Hepatocyte (in vitro differentiated cells): ENCODE data around the gene TRPV3. TPM values are rescaled to one million over a fixed set of nuclear protein-coding genes. Genes with fewer than 3 reads are reported as not detected.

Experiments
- DNase-seq: peaks from one replicate; pipeline ENCODE4 v3.0.0-alpha.2; 2016; ENCODE audit warnings: low spot score
- H2AFZ ChIP-seq: fragments of 200-600 bp; sonication (generic); 2 replicates; pipeline ENCODE4 v1.6.0; 2016; ENCODE audit warnings: antibody characterized with exemption, mild to moderate bottlenecking
- H3K27ac ChIP-seq: fragments of 200-600 bp; sonication (generic); 2 replicates; pipeline ENCODE4 v1.5.1; 2016; ENCODE audit warnings: mild to moderate bottlenecking
- H3K27me3 ChIP-seq: fragments of 200-600 bp; sonication (generic); 2 replicates; pipeline ENCODE4 v1.6.1; 2016
- H3K36me3 ChIP-seq: fragments of 200-600 bp; sonication (generic); replicated peaks from 2 replicates; pipeline ENCODE4 v1.5.1; 2016; ENCODE audit warnings: low read depth; ENCODE audit not compliant: insufficient read depth
- H3K4me1 ChIP-seq: fragments of 200-600 bp; sonication (generic); 2 replicates; pipeline ENCODE4 v1.5.1; 2016; ENCODE audit warnings: mild to moderate bottlenecking, moderate library complexity; ENCODE audit not compliant: insufficient read depth
- H3K4me2 ChIP-seq: fragments of 200-600 bp; sonication (generic); 2 replicates; pipeline ENCODE4 v1.6.0; 2016
- H3K4me3 ChIP-seq: fragments of 200-600 bp; sonication (generic); 2 replicates; pipeline ENCODE4 v1.5.1; 2016; ENCODE audit warnings: mild to moderate bottlenecking
- H3K79me2 ChIP-seq: fragments of 200-600 bp; sonication (generic); 2 replicates; pipeline ENCODE4 v1.6.0; 2017; ENCODE audit warnings: mild to moderate bottlenecking
- H3K9me2 ChIP-seq: fragments of 200-600 bp; sonication (generic); replicated peaks from 2 replicates; pipeline ENCODE4 v1.6.0; 2017; ENCODE audit warnings: mild to moderate bottlenecking; ENCODE audit not compliant: insufficient read depth
- H3K9me3 ChIP-seq: fragments of 200-600 bp; sonication (generic); 2 replicates; pipeline ENCODE4 v1.5.1; 2016; ENCODE audit warnings: low read depth, mild to moderate bottlenecking
- H4K20me1 ChIP-seq: fragments of 200-600 bp; sonication (generic); 2 replicates; pipeline ENCODE4 v1.6.0; 2016; ENCODE audit warnings: mild to moderate bottlenecking; ENCODE audit not compliant: insufficient read depth, poor library complexity, severe bottlenecking
- CTCF ChIP-seq: fragments of 200-600 bp; sonication (generic); IDR thresholded peaks from 2 replicates; pipeline ENCODE4 v1.5.1; 2016; ENCODE audit warnings: antibody characterized with exemption, mild to moderate bottlenecking; ENCODE audit not compliant: poor library complexity
- EZH2 ChIP-seq: fragments of 200-600 bp; sonication (generic); IDR thresholded peaks from 2 replicates; pipeline ENCODE4 v1.6.1; 2016; ENCODE audit warnings: antibody characterized with exemption, mild to moderate bottlenecking, borderline replicate concordance
- EZH2phosphoT487 ChIP-seq: fragments of 200-600 bp; sonication (generic); IDR thresholded peaks from one replicate; pipeline ENCODE4 v1.6.1; 2018; ENCODE audit warnings: antibody characterized with exemption, mild to moderate bottlenecking, low read depth, moderate library complexity; ENCODE audit not compliant: unreplicated experiment, severe bottlenecking
- WGBS: methylation state at CpG from one replicate; pipeline ENCODE4 v1.1.6; 2016; ENCODE audit warnings: low lambda C conversion rate; ENCODE audit errors: missing lambda C conversion rate; 5-methylcytosine and 5-hydroxymethylcytosine counted together
- polyA plus RNA-seq: library from polyadenylated mRNA; unstranded; fragments of >200 nt; fragmentation: Nextera tagmentation; extraction: Ambion mirVana; gene quantifications from 2 replicates; pipeline ENCODE4 v1.2.1, GENCODE V29; 2016
- total RNA-seq: library from RNA; depleted of rRNA; stranded (reverse); fragments of >200 nt; gene quantifications from 2 replicates; pipeline ENCODE4 v1.2.3, GENCODE V29; 2014

The TRPV3 gene
- total and polyA plus RNA-seq, 2 experiments from 2014 or later = 1.4 to 2.6 TPM

DNA sequence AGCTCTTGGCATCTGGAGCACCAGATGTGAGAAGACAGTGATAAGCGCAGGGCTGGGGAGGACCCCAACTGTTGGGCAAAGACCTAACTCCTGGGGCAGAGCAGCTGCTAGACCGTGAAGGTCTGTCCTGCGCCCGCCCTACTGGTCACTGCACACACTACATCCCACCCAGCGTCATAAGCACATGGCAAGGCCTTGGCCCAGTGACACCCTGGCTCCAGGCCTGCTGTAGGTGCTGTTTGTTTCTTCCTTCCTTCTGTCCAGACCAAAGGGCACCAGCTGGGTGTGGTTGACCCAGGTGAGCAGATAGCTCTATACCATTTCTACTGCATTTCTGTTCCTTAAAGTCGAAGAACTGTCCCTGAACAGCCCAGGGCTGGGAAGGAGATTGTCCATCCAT is 6.4 kb downstream of the TRPV3 start:
- Histone ChIP-seq H3K36me3 (no peaks in the 10 kb centered on the region), H3K79me2 (no peaks in the 10 kb centered on the region), H3K4me1 (no peaks in the 10 kb centered on the region), H3K27ac (no peak overlapping the region), H2AFZ (no peak overlapping the region), H3K9me3 (no peaks in the 10 kb centered on the region), H4K20me1 (no peaks in the 10 kb centered on the region), H3K4me3 (no peak overlapping the region), H3K9me2 (no peaks in the 10 kb centered on the region), H3K27me3 (no peaks in the 10 kb centered on the region), H3K4me2 (no peak overlapping the region)
- 91% methylated on average over 6 of the region's 6 CpGs for WGBS
- TF ChIP-seq EZH2 (no peak), CTCF (no peak), EZH2phosphoT487 (no peak)
- DNase-seq = no peak

GRCh38 chr17:3549610-3550162 is 7.9 kb downstream of the TRPV3 start:
- no peaks in the 10 kb centered on the region for H3K36me3 ChIP-seq
- H3K27ac ChIP-seq = no peak overlapping the region
- DNase-seq = no peak
- H3K9me3 ChIP-seq = no peaks in the 10 kb centered on the region
- H3K4me2 ChIP-seq = no peak overlapping the region
- no peaks in the 10 kb centered on the region for H4K20me1 ChIP-seq
- no peaks in the 10 kb centered on the region for H3K9me2 ChIP-seq
- no peak overlapping the region for H2AFZ ChIP-seq
- no peaks in the 10 kb centered on the region for H3K4me1 ChIP-seq
- H3K79me2 ChIP-seq = no peaks in the 10 kb centered on the region
- 89% methylated on average over 2 of the region's 2 CpGs for WGBS
- no peaks in the 10 kb centered on the region for H3K27me3 ChIP-seq
- no peak for TF ChIP-seq EZH2
- TF ChIP-seq CTCF = no peak
- TF ChIP-seq EZH2phosphoT487 = no peak
- H3K4me3 ChIP-seq = no peak overlapping the region

DNA sequence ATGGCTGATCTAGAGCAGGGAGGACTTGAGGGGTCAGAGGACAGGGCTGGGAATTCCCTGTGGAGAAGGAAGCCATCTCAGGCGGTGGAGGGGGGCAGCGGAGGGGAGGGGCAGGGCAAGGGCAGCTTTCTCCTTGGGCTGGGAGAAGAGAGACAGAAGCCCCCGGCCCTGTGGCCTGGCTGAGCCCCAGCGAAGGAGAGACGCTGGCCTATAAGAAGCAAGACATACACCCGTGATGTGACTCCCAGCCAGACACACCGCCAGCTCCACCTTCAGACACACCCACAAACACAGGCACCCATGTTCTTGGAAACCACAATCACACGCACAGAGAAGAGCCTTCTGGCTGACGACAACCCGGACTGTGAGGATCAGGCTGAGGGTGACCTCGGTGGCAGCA is 10.0 kb downstream of the TRPV3 start:
- H2AFZ ChIP-seq = no peak overlapping the region
- no peaks in the 10 kb centered on the region for H3K4me1 ChIP-seq
- TF ChIP-seq CTCF (no peak), EZH2 (no peak), EZH2phosphoT487 (no peak)
- no peak for DNase-seq
- no peaks in the 10 kb centered on the region for H3K36me3 ChIP-seq
- H3K79me2 ChIP-seq = no peaks in the 10 kb centered on the region
- 85% methylated on average over 11 of the region's 11 CpGs for WGBS
- H3K4me3 ChIP-seq = no peak overlapping the region
- H3K9me3 ChIP-seq = no peaks in the 10 kb centered on the region
- H3K27ac ChIP-seq = no peak overlapping the region
- no peaks in the 10 kb centered on the region for H3K9me2 ChIP-seq
- no peaks in the 10 kb centered on the region for H3K27me3 ChIP-seq
- H3K4me2 ChIP-seq = no peak overlapping the region
- no peaks in the 10 kb centered on the region for H4K20me1 ChIP-seq

DNA sequence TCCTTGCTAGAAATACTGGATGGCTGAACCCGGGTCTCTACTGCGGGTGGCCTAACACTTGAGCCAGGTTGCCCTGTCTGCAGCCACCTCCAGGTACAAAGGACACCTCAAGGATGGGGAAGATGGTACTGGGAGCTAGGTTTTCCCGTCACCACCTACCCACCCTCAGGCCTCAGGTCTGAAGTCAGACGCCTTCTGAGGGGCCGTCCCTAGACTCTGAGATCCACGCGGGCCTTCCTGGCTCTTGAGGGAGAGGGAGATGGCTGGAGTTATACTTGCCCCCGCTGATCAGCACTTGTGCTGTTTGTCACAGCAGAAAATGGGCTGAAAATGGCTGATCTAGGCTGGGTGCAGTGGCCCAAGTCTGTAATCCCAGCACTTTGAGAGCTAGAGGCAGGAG is 10.6 kb downstream of the TRPV3 start:
- no peaks in the 10 kb centered on the region for H3K4me1 ChIP-seq
- H3K4me3 ChIP-seq = no peak overlapping the region
- no peaks in the 10 kb centered on the region for H3K9me3 ChIP-seq
- H3K4me2 ChIP-seq = no peak overlapping the region
- no peak for TF ChIP-seq EZH2
- TF ChIP-seq EZH2phosphoT487 = no peak
- TF ChIP-seq CTCF = no peak
- H3K9me2 ChIP-seq = no peaks in the 10 kb centered on the region
- no peak overlapping the region for H3K27ac ChIP-seq
- no peak overlapping the region for H2AFZ ChIP-seq
- no peaks in the 10 kb centered on the region for H3K27me3 ChIP-seq
- H3K79me2 ChIP-seq = no peaks in the 10 kb centered on the region
- no peaks in the 10 kb centered on the region for H4K20me1 ChIP-seq
- no peaks in the 10 kb centered on the region for H3K36me3 ChIP-seq
- DNase-seq = no peak
- WGBS = 97% methylated on average over 8 of the region's 8 CpGs
